C4-2B (cell line): ENCODE data around the gene YIF1A.

Experiments
- CTCF ChIP-seq: fragments of 450-650 bp; conservative IDR thresholded peaks from 2 replicates; pipeline ENCODE4 v1.5.1; 2017; ENCODE audit warnings: mild to moderate bottlenecking
- ZFX ChIP-seq: fragments of 450-650 bp; IDR thresholded peaks from 2 replicates; pipeline ENCODE4 v1.6.1; 2017

- TF ChIP-seq CTCF (no peak), ZFX (no peak)
Measured at GRCh38 chr11:66326261-66327111, 37.5 kb upstream of the YIF1A start.
